ENCODE data around the gene TMEM165. TPM values are rescaled to one million over a fixed set of nuclear protein-coding genes. Genes with fewer than 3 reads are reported as not detected.
A peak's percentile ranks its signal among the peaks of the same experiment; 100 is the strongest.

Gene TMEM165
- total RNA-seq, 4 donors from 2014 or later: 79.5 to 215 (median 136) TPM

GRCh38 chr4:55437823-55438222 is 42.1 kb downstream of the TMEM165 start:
- Histone ChIP-seq H3K9me3 (no peaks in the 10 kb centered on the region), H3K36me3 (peaks cover 0 to 9% (median 4%) of the 10 kb centered on the region in 4 donors), H3K27me3 (no peaks in the 10 kb centered on the region), H3K4me1 (peaks cover 0 to 15% (median 9%) of the 10 kb centered on the region in 4 donors), H3K27ac (peak overlapping the region; percentile 57 to 72 (median 63)), H3K4me3 (no peak overlapping the region)
- WGBS, 2 donors (ENCODE audit: low coverage in 1 of 2): 57 to 79% methylated on average over 3 of the region's 3 CpGs
- intact Hi-C loops (cut with DNase I; ENCODE audit: low total_unique reads): no loop called here
- no peak for DNase-seq
- TF ChIP-seq EP300 (IDR thresholded peaks at IDR 0.05; ENCODE audit: low read depth): no peak
- in situ Hi-C loops (cut with MboI; ENCODE audit: low pct_ligation_motif_present in 1 of 4, low pct_unique_long_range_greater_than_20kb in 1 of 4, low sequenced_read_pairs in 3 of 4): no loop called here

GRCh38 chr4:55438314-55438713 is 42.6 kb downstream of the TMEM165 start:
- Histone ChIP-seq H3K27ac (peak overlapping the region; percentile 57 to 72 (median 63)), H3K27me3 (no peaks in the 10 kb centered on the region), H3K9me3 (no peaks in the 10 kb centered on the region), H3K4me3 (no peak overlapping the region), H3K4me1 (peaks cover 0 to 15% (median 9%) of the 10 kb centered on the region in 4 donors), H3K36me3 (peaks cover 0 to 9% (median 4%) of the 10 kb centered on the region in 4 donors)
- intact Hi-C loops (cut with DNase I; ENCODE audit: low total_unique reads): no loop called here
- 42 to 68% methylated on average over 2 of the region's 2 CpGs for WGBS, 2 donors (ENCODE audit: low coverage in 1 of 2)
- no peak for DNase-seq
- TF ChIP-seq CTCF (IDR thresholded peaks at IDR 0.05) (no peak), EP300 (IDR thresholded peaks at IDR 0.05; ENCODE audit: low read depth) (no peak), POLR2A (IDR thresholded peaks at IDR 0.05) (no peak), POLR2AphosphoS5 (IDR thresholded peaks at IDR 0.05) (peak in 2 of 3 donors; percentile 17 to 43)
- in situ Hi-C loops (cut with MboI; ENCODE audit: low pct_ligation_motif_present in 1 of 4, low pct_unique_long_range_greater_than_20kb in 1 of 4, low sequenced_read_pairs in 3 of 4): no loop called here

DNA sequence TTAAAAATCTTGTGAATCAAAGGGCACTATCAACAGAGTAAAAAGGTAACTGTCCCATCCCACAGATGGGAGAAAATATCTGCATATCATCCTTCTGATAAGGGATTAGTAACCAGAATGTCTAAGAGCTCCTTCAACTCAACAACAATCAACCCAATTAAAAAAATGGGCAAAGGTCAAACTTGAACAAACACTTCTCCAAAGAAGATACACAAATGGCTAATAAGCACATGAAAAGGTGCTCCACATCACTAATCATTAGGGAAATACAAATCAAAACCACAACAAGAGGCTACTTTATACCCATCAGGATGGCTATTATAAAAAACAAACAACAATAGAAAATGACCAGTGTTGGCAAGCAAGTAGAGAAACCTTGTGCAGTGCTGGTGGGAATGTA is 43.3 kb downstream of the TMEM165 start:
- in situ Hi-C loops (cut with MboI; ENCODE audit: low pct_ligation_motif_present in 1 of 4, low pct_unique_long_range_greater_than_20kb in 1 of 4, low sequenced_read_pairs in 3 of 4) (no loop called here), intact Hi-C loops (cut with DNase I; ENCODE audit: low total_unique reads) (no loop called here)
- peaks cover 0 to 12% (median 2%) of the 10 kb centered on the region in 4 donors for H3K36me3 ChIP-seq

DNA sequence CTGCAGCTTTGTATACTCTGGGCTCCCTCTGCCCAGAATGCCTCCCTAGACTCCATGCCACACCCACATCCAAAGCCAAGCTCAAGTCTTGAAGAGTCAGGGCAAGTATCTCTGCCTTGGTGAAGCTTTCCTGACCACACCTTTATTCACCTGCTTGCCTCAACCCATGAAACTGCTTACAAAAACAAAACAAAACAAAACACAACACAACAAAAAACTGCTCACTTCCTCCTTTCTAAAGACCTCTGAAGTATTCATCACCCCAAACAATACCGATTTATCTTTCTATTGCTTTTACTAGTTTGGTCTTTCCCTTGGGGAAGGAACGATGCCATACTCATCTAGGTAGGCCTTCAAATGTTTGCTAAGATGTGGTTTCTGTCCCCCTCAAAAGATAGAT is 45.0 kb downstream of the TMEM165 start:
- DNase-seq: no peak
- Histone ChIP-seq H3K4me1 (peaks cover 0 to 15% (median 9%) of the 10 kb centered on the region in 4 donors), H3K27me3 (no peaks in the 10 kb centered on the region), H3K36me3 (peaks cover 0 to 12% (median 4%) of the 10 kb centered on the region in 4 donors), H3K4me3 (no peak overlapping the region), H3K27ac (no peak overlapping the region), H3K9me3 (no peaks in the 10 kb centered on the region)
- WGBS, 2 donors (ENCODE audit: low coverage in 1 of 2): 73 to 80% methylated on average over 1 to 2 of the region's 2 CpGs
- TF ChIP-seq POLR2AphosphoS5 (IDR thresholded peaks at IDR 0.05): no peak
- TF ChIP-seq EP300 (IDR thresholded peaks at IDR 0.05; ENCODE audit: low read depth): no peak
- TF ChIP-seq CTCF (IDR thresholded peaks at IDR 0.05): no peak
- TF ChIP-seq POLR2A (IDR thresholded peaks at IDR 0.05): no peak
- intact Hi-C loops (cut with DNase I; ENCODE audit: low total_unique reads) (no loop called here), in situ Hi-C loops (cut with MboI; ENCODE audit: low pct_ligation_motif_present in 1 of 4, low pct_unique_long_range_greater_than_20kb in 1 of 4, low sequenced_read_pairs in 3 of 4) (no loop called here)

More for the DNA sequence above, 43.3 kb downstream of the TMEM165 start:
- Histone ChIP-seq H3K27me3 (no peaks in the 10 kb centered on the region), H3K4me3 (no peak overlapping the region), H3K27ac (peak overlapping the region in 3 of 4 donors; percentile 57 to 72 (median 68)), H3K9me3 (no peaks in the 10 kb centered on the region), H3K4me1 (peaks cover 0 to 15% (median 9%) of the 10 kb centered on the region in 4 donors)
- DNase-seq: no peak
- TF ChIP-seq POLR2A (IDR thresholded peaks at IDR 0.05): no peak
- no peak for TF ChIP-seq EP300 (IDR thresholded peaks at IDR 0.05; ENCODE audit: low read depth)
- TF ChIP-seq CTCF (IDR thresholded peaks at IDR 0.05): no peak
- no peak for TF ChIP-seq POLR2AphosphoS5 (IDR thresholded peaks at IDR 0.05)

DNA sequence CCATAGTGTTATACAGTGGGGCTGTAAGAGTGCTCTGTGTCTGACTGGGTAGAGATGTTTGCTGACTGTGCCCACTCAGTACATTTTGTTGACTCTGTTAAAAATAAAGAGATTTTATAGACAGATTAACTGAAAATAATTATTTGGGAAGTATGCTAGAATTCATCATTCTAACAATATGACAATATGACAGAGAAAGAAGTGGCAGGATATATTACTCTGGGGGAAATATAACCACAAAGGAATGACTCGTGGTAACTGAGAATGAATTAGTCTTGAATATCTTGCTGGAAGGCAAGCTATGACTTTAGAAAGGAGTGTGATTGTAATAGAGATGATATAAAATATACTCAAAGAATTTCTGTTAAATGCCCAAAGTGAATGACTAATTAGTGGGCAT is 46.8 kb downstream of the TMEM165 start:
- in situ Hi-C loops (cut with MboI; ENCODE audit: low pct_ligation_motif_present in 1 of 4, low pct_unique_long_range_greater_than_20kb in 1 of 4, low sequenced_read_pairs in 3 of 4): no loop called here

More for the DNA sequence above, 46.8 kb downstream of the TMEM165 start:
- WGBS, 2 donors (ENCODE audit: low coverage in 1 of 2): 71 to 82% methylated on average over 1 of the region's 1 CpG
- no peak for DNase-seq
- TF ChIP-seq CTCF (IDR thresholded peaks at IDR 0.05): no peak
- TF ChIP-seq POLR2AphosphoS5 (IDR thresholded peaks at IDR 0.05): no peak
- TF ChIP-seq EP300 (IDR thresholded peaks at IDR 0.05; ENCODE audit: low read depth): no peak
- TF ChIP-seq POLR2A (IDR thresholded peaks at IDR 0.05): no peak
- no peaks in the 10 kb centered on the region for H3K27me3 ChIP-seq
- peaks cover 0 to 14% (median 4%) of the 10 kb centered on the region in 4 donors for H3K36me3 ChIP-seq
- peaks cover 0 to 15% (median 9%) of the 10 kb centered on the region in 4 donors for H3K4me1 ChIP-seq
- H3K27ac ChIP-seq: no peak overlapping the region
- no peak overlapping the region for H3K4me3 ChIP-seq
- intact Hi-C loops (cut with DNase I; ENCODE audit: low total_unique reads): no loop called here
- H3K9me3 ChIP-seq: no peaks in the 10 kb centered on the region

All from transverse colon (tissue), 4 donors.